ENCODE data around the gene MRPS22. TPM values are rescaled to one million over a fixed set of nuclear protein-coding genes. Genes with fewer than 3 reads are reported as not detected.

MRPS22 gene
- total and polyA plus RNA-seq, 2 of the 8 experiments (the other 6 are each of a cell fraction or from before 2014, with no cell fraction given) = 28.3 to 45.8 TPM

DNA sequence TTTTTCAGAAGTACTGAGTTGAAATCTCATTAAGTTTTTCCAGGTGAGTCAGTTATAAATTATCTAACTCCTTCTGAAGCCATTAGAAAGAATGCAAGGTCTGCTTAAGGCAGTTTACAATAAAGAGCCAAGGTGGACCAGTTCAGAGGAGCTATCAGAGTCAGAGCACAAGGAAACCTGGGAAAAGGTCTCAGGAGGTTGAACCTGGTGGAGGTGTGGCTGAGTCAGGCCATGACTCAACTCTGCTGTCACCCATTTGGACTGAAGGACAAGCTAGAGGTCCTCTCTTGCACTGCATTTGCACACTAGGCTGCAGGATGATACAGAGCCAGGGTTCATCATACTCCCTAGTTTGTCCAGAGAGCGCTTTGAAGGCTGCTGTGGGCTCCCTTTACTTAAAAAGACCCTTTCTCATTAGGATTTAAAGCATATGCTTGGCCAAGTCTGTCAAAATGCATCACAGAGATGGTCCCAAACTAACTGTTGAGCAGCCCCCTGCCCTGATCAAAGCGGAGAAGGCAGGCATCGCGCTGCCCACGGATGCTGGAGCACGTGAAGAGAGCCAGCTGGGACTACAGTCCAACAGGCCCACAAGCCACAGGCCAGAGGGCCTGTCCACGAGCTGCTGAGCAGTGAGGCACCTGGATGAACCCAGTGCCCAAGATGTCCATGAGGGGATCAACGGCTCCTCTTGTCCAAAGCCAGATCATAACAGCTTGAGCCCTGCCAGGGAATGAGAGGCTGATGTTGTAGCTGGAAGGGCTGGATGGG, 26.0 kb upstream of the MRPS22 start:
- no peak overlapping the region for H2BK120ac ChIP-seq (replicated peaks; ENCODE audit: low read depth, low read length)
- no peak overlapping the region for H4K91ac ChIP-seq (replicated peaks; ENCODE audit: insufficient read length, low read length)
- H2AFZ ChIP-seq (ENCODE audit: low read length) = no peak overlapping the region
- H3K14ac ChIP-seq (ENCODE audit: insufficient read length) = no peak overlapping the region
- no peaks in the 10 kb centered on the region; the same call in 1 of the 2 replicates for H3K23me2 ChIP-seq (ENCODE audit: low read depth, low read length)
- H3K9ac ChIP-seq (replicated peaks in 1 of 4; ENCODE audit: extremely low read depth in 1 of 4, low read depth in 3 of 4, low read length in 3 of 4) = no peak overlapping the region
- ChIA-PET CTCF (ENCODE audit: partially characterized antibody) (interaction anchor here (1.6 to 8.6 kb wide), 7 partner anchors 12 to 394 kb away, joined by 3 to 103 read pairs (median 9); no protein-coding TSS in a partner anchor), POLR2A (ENCODE audit: partially characterized antibody) (interaction anchor here (2.4 kb wide), 1 partner anchor 368 kb away, joined by 5 read pairs; no protein-coding TSS in a partner anchor)
- H3K18ac ChIP-seq (ENCODE audit: extremely low read depth, low read length) = no peak overlapping the region
- no peak overlapping the region for H3K23ac ChIP-seq (ENCODE audit: insufficient read length)
- H3K79me2 ChIP-seq (ENCODE audit: control insufficient read depth in 1 of 2, insufficient read depth in 2 of 2, low read length in 2 of 2) = no peaks in the 10 kb centered on the region
- H2BK12ac ChIP-seq (ENCODE audit: low read depth, low read length) = no peak overlapping the region
- no peaks in the 10 kb centered on the region for H3K79me1 ChIP-seq (ENCODE audit: low read depth, low read length)
- TF ChIP-seq CHD2 (IDR thresholded peaks at IDR 0.05; ENCODE audit: low read length) (no peak), POLR2AphosphoS5 (IDR thresholded peaks at IDR 0.05; ENCODE audit: low read depth, low read length) (no peak), CHD1 (IDR thresholded peaks at IDR 0.05; ENCODE audit: low read depth, low read length) (no peak), SAP30 (IDR thresholded peaks at IDR 0.05; ENCODE audit: insufficient read depth, insufficient replicate concordance, low read length) (no peak), JUND (IDR thresholded peaks at IDR 0.05; ENCODE audit: low read length) (no peak)
- TF ChIP-seq, protein P1, sequence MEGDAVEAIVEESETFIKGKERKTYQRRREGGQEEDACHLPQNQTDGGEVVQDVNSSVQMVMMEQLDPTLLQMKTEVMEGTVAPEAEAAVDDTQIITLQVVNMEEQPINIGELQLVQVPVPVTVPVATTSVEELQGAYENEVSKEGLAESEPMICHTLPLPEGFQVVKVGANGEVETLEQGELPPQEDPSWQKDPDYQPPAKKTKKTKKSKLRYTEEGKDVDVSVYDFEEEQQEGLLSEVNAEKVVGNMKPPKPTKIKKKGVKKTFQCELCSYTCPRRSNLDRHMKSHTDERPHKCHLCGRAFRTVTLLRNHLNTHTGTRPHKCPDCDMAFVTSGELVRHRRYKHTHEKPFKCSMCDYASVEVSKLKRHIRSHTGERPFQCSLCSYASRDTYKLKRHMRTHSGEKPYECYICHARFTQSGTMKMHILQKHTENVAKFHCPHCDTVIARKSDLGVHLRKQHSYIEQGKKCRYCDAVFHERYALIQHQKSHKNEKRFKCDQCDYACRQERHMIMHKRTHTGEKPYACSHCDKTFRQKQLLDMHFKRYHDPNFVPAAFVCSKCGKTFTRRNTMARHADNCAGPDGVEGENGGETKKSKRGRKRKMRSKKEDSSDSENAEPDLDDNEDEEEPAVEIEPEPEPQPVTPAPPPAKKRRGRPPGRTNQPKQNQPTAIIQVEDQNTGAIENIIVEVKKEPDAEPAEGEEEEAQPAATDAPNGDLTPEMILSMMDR (IDR thresholded peaks at IDR 0.05; ENCODE audit: control extremely low read depth in 1 of 3, insufficient read depth in 1 of 3, low read depth in 1 of 3, low read length in 3 of 3) = no peak
- no peak overlapping the region for H4K8ac ChIP-seq (ENCODE audit: extremely low read depth, insufficient read depth, low read length)
- no peaks in the 10 kb centered on the region for H3K36me3 ChIP-seq (ENCODE audit: control insufficient read depth in 2 of 4, insufficient read depth in 4 of 4, low read length in 3 of 4)
- H2BK5ac ChIP-seq (ENCODE audit: low read depth, low read length) = no peak overlapping the region
- H3K9me3 ChIP-seq (ENCODE audit: insufficient read depth in 2 of 2, low read depth in 1 of 2, low read length in 1 of 2) = no peaks in the 10 kb centered on the region
- H3K4me1 ChIP-seq (replicated peaks in 1 of 4; ENCODE audit: control insufficient read depth in 3 of 4, insufficient read depth in 4 of 4, low read length in 3 of 4) = peaks cover 0 to 3% (median 2%) of the 10 kb centered on the region in 4 experiments; a peak in 5 of 7 replicates
- DNase-seq (ENCODE audit: low read depth in 1 of 2, low spot score in 2 of 2) = no peak
- no peak overlapping the region for H2BK20ac ChIP-seq (ENCODE audit: low read length)
- H3K4me3 ChIP-seq (ENCODE audit: extremely low read depth in 1 of 4, insufficient read depth in 2 of 4, low read depth in 3 of 4, low read length in 4 of 4) = no peak overlapping the region
- H4K5ac ChIP-seq (ENCODE audit: insufficient read length, low read depth, low read length) = no peak overlapping the region
- H3K56ac ChIP-seq (replicated peaks; ENCODE audit: insufficient read length, low read depth, low read length) = no peak overlapping the region
- H3K4me2 ChIP-seq (ENCODE audit: insufficient read depth in 1 of 2, low read depth in 2 of 2, low read length in 2 of 2) = no peak overlapping the region
- no peak overlapping the region for H2AK5ac ChIP-seq (ENCODE audit: low read depth, low read length)
- H3K27ac ChIP-seq (ENCODE audit: low read depth, low read length) = no peak overlapping the region
- H3K27me3 ChIP-seq (replicated peaks in 1 of 4; ENCODE audit: control insufficient read depth in 3 of 4, extremely low read depth in 1 of 4, insufficient read depth in 3 of 4, low read length in 3 of 4) = no peaks in the 10 kb centered on the region
- H4K20me1 ChIP-seq (replicated peaks in 1 of 2; ENCODE audit: control insufficient read depth in 1 of 2, insufficient read depth in 2 of 2, low read length in 2 of 2) = no peaks in the 10 kb centered on the region
- no peak for FAIRE-seq
- no peak overlapping the region for H2BK15ac ChIP-seq (ENCODE audit: low read length)
- no peak overlapping the region for H3K4ac ChIP-seq (replicated peaks; ENCODE audit: insufficient read length, low read depth, low read length)
- WGBS, 2 experiments (ENCODE audit: extremely low coverage in 1 of 2, insufficient coverage in 1 of 2, insufficient read length in 1 of 2, insufficient replicate concordance in 2 of 2, low coverage in 1 of 2, low lambda C conversion rate in 2 of 2, missing lambda C conversion rate in 1 of 2) = 89% methylated on average over 8 of the region's 8 CpGs; no CpG with 5 or more reads in 1 of the 2 experiments

All from H1 (cell line).